SK-N-SH (cell line): Measurements from ENCODE around the gene TCP11L2.

ENCODE experiments used
- ELF1 ChIP-seq: IDR thresholded peaks from 2 replicates; pipeline ENCODE4 v1.4.0; 2012
- EP300 ChIP-seq, 2 experiments: IDR thresholded peaks; 2 replicates each; pipeline versions ENCODE4 v1.4.0 to v1.6.1; 2012; ENCODE audit warnings: borderline replicate concordance in 1 of 2, low read depth in 1 of 2, low read length in 1 of 2
- MEF2A ChIP-seq: IDR thresholded peaks from 2 replicates; pipeline ENCODE4 v1.4.0; 2012; ENCODE audit warnings: low read depth, borderline replicate concordance
- NFIC ChIP-seq: IDR thresholded peaks from 2 replicates; pipeline ENCODE4 v1.4.0; 2012; ENCODE audit warnings: borderline replicate concordance
- RAD21 ChIP-seq: IDR thresholded peaks from 2 replicates; pipeline ENCODE4 v1.6.1; 2012; ENCODE audit warnings: mild to moderate bottlenecking, low read length
- SMC3 ChIP-seq: IDR thresholded peaks from 2 replicates; pipeline ENCODE4 v1.6.1; 2012; ENCODE audit warnings: low read depth, low read length, improper control_type of control experiment
- YY1 ChIP-seq: IDR thresholded peaks from 2 replicates; pipeline ENCODE4 v1.4.0; 2012; ENCODE audit warnings: low read depth, mild to moderate bottlenecking
- TF ChIP-seq, protein P1 (sequence below): fragments of 150-350 bp; IDR thresholded peaks from 2 replicates; pipeline ENCODE4 v1.6.1; 2017; ENCODE audit warnings: antibody characterized with exemption, low read length, low read depth, borderline replicate concordance
- TF ChIP-seq, protein P2 (sequence below): fragments of 200-600 bp; sonication (generic); IDR thresholded peaks from 2 replicates; pipeline ENCODE4 v1.6.1; 2017; ENCODE audit warnings: antibody characterized with exemption, mild to moderate bottlenecking, moderate library complexity
- TF ChIP-seq, protein P3 (sequence below): IDR thresholded peaks from 2 replicates; pipeline ENCODE4 v1.6.1; 2012; ENCODE audit warnings: mild to moderate bottlenecking, low read depth, low read length, moderate library complexity
- TF ChIP-seq, protein P4 (sequence below): IDR thresholded peaks from 2 replicates; pipeline ENCODE4 v1.4.0; 2012; ENCODE audit warnings: low read depth, borderline replicate concordance

DNA sequence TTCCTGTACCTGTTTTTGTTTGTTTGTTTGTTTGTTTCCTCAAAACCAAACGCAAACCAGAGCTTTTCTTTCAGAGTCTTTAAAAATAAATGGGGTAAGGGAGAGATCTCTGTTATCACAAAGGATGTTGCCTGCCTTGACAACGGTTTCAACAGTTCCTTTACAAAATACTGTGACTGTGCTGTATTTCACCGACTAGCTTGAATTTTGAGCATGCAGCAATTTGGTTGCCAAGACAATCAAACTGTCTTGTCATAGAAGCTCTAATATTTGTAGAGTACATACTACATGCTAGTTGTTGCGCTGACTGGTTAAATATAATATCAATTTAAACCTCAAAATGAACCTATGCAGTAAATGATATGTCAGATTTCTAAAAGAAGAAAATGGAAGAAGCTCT is 22.4 kb upstream of the TCP11L2 start:
- TF ChIP-seq, protein P1, sequence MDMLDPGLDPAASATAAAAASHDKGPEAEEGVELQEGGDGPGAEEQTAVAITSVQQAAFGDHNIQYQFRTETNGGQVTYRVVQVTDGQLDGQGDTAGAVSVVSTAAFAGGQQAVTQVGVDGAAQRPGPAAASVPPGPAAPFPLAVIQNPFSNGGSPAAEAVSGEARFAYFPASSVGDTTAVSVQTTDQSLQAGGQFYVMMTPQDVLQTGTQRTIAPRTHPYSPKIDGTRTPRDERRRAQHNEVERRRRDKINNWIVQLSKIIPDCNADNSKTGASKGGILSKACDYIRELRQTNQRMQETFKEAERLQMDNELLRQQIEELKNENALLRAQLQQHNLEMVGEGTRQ: no peak
- TF ChIP-seq ELF1: no peak
- TF ChIP-seq, protein P2, sequence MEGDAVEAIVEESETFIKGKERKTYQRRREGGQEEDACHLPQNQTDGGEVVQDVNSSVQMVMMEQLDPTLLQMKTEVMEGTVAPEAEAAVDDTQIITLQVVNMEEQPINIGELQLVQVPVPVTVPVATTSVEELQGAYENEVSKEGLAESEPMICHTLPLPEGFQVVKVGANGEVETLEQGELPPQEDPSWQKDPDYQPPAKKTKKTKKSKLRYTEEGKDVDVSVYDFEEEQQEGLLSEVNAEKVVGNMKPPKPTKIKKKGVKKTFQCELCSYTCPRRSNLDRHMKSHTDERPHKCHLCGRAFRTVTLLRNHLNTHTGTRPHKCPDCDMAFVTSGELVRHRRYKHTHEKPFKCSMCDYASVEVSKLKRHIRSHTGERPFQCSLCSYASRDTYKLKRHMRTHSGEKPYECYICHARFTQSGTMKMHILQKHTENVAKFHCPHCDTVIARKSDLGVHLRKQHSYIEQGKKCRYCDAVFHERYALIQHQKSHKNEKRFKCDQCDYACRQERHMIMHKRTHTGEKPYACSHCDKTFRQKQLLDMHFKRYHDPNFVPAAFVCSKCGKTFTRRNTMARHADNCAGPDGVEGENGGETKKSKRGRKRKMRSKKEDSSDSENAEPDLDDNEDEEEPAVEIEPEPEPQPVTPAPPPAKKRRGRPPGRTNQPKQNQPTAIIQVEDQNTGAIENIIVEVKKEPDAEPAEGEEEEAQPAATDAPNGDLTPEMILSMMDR: no peak
- TF ChIP-seq, protein P3, sequence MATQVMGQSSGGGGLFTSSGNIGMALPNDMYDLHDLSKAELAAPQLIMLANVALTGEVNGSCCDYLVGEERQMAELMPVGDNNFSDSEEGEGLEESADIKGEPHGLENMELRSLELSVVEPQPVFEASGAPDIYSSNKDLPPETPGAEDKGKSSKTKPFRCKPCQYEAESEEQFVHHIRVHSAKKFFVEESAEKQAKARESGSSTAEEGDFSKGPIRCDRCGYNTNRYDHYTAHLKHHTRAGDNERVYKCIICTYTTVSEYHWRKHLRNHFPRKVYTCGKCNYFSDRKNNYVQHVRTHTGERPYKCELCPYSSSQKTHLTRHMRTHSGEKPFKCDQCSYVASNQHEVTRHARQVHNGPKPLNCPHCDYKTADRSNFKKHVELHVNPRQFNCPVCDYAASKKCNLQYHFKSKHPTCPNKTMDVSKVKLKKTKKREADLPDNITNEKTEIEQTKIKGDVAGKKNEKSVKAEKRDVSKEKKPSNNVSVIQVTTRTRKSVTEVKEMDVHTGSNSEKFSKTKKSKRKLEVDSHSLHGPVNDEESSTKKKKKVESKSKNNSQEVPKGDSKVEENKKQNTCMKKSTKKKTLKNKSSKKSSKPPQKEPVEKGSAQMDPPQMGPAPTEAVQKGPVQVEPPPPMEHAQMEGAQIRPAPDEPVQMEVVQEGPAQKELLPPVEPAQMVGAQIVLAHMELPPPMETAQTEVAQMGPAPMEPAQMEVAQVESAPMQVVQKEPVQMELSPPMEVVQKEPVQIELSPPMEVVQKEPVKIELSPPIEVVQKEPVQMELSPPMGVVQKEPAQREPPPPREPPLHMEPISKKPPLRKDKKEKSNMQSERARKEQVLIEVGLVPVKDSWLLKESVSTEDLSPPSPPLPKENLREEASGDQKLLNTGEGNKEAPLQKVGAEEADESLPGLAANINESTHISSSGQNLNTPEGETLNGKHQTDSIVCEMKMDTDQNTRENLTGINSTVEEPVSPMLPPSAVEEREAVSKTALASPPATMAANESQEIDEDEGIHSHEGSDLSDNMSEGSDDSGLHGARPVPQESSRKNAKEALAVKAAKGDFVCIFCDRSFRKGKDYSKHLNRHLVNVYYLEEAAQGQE: no peak
- TF ChIP-seq EP300 (IDR thresholded peaks at IDR 0.05; ENCODE audit: borderline replicate concordance in 1 of 2, low read depth in 1 of 2, low read length in 1 of 2): no peak
- no peak for TF ChIP-seq SMC3
- no peak for TF ChIP-seq MEF2A
- TF ChIP-seq RAD21: no peak
- TF ChIP-seq, protein P4, sequence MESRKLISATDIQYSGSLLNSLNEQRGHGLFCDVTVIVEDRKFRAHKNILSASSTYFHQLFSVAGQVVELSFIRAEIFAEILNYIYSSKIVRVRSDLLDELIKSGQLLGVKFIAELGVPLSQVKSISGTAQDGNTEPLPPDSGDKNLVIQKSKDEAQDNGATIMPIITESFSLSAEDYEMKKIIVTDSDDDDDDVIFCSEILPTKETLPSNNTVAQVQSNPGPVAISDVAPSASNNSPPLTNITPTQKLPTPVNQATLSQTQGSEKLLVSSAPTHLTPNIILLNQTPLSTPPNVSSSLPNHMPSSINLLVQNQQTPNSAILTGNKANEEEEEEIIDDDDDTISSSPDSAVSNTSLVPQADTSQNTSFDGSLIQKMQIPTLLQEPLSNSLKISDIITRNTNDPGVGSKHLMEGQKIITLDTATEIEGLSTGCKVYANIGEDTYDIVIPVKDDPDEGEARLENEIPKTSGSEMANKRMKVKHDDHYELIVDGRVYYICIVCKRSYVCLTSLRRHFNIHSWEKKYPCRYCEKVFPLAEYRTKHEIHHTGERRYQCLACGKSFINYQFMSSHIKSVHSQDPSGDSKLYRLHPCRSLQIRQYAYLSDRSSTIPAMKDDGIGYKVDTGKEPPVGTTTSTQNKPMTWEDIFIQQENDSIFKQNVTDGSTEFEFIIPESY: no peak
- TF ChIP-seq YY1: no peak
- TF ChIP-seq NFIC: no peak
